GM06990 (cell line): ENCODE data around the gene LIMS2.

Experiments used
- DNase-seq: peaks from one replicate; pipeline ENCODE4 v3.0.0-alpha.2; 2011; ENCODE audit not compliant: insufficient read length; ENCODE audit errors: extremely low read depth
- H3K27me3 ChIP-seq: replicated peaks from 2 replicates; pipeline ENCODE4 v1.6.0; 2011; ENCODE audit warnings: low read length; ENCODE audit not compliant: control insufficient read depth, insufficient read depth
- H3K36me3 ChIP-seq: 2 replicates; pipeline ENCODE4 v1.5.1; 2011; ENCODE audit warnings: low read length; ENCODE audit not compliant: control insufficient read depth, insufficient read depth
- H3K4me3 ChIP-seq: replicated peaks from 2 replicates; pipeline ENCODE4 v1.5.1; 2011; ENCODE audit warnings: low read depth, mild to moderate bottlenecking, control low read depth, low read length
- CTCF ChIP-seq: IDR thresholded peaks from 2 replicates; pipeline ENCODE4 v1.5.1; 2011; ENCODE audit warnings: low read length, control low read depth, mild to moderate bottlenecking, inconsistent platforms; ENCODE audit not compliant: insufficient read depth, poor library complexity, severe bottlenecking

Gene LIMS2

GRCh38 chr2:127674241-127675209 is 805 bp downstream of the LIMS2 start:
- no peak for TF ChIP-seq CTCF
- no peak for DNase-seq
- Histone ChIP-seq H3K4me3 (peak overlapping the region; percentile 22), H3K36me3 (no peaks in the 10 kb centered on the region), H3K27me3 (peaks cover 3% of the 10 kb centered on the region)

- H3K36me3 ChIP-seq, result no peaks in the 10 kb centered on the region
- peaks cover 3% of the 10 kb centered on the region for H3K27me3 ChIP-seq
- no peak overlapping the region for H3K4me3 ChIP-seq
- TF ChIP-seq CTCF, result no peak
- DNase-seq, result no peak
These were observed 1.9 kb downstream of the LIMS2 start for GRCh38 chr2:127673291-127674069.

- TF ChIP-seq CTCF, result no peak
- no peak overlapping the region for H3K4me3 ChIP-seq
- H3K27me3 ChIP-seq, result peaks cover 3% of the 10 kb centered on the region; the same call in 1 of the 2 replicates
- no peak for DNase-seq
- no peaks in the 10 kb centered on the region for H3K36me3 ChIP-seq
These were observed 2.7 kb downstream of the LIMS2 start for GRCh38 chr2:127672341-127673224.

- TF ChIP-seq CTCF, result no peak
- Histone ChIP-seq H3K27me3 (no peaks in the 10 kb centered on the region; the same call in 1 of the 2 replicates), H3K36me3 (no peaks in the 10 kb centered on the region), H3K4me3 (no peak overlapping the region)
- no peak for DNase-seq
These were observed 3.6 kb downstream of the LIMS2 start for GRCh38 chr2:127671557-127672302.

GRCh38 chr2:127670957-127671290 is 4.4 kb downstream of the LIMS2 start:
- Histone ChIP-seq H3K4me3 (no peak overlapping the region), H3K36me3 (no peaks in the 10 kb centered on the region), H3K27me3 (no peaks in the 10 kb centered on the region; the same call in 1 of the 2 replicates)
- no peak for DNase-seq
- no peak for TF ChIP-seq CTCF
